K562 (cell line): Measurements from ENCODE around the gene MCL1.
A peak's percentile ranks its signal among the peaks of the same experiment; 100 is the strongest.

Source experiments
- EHMT2 ChIP-seq: fragments of 450-650 bp; IDR thresholded peaks from 2 replicates; pipeline ENCODE4 v1.6.1; 2018; ENCODE audit warnings: antibody characterized with exemption
- FOS ChIP-seq: IDR thresholded peaks from 3 replicates; pipeline ENCODE4 v1.6.1; 2011; ENCODE audit not compliant: insufficient read length; ENCODE audit errors: extremely low read depth
- GATAD2A ChIP-seq: fragments of 450-650 bp; IDR thresholded peaks from 2 replicates; pipeline ENCODE4 v1.6.1; 2017
- RFX5 ChIP-seq: IDR thresholded peaks from 2 replicates; pipeline ENCODE4 v1.6.1; 2011; ENCODE audit warnings: low read depth, mild to moderate bottlenecking, improper control_type of control experiment, low read length
- ZBTB8A ChIP-seq: fragments of 450-650 bp; IDR thresholded peaks from 2 replicates; pipeline ENCODE4 v1.6.1; 2018; ENCODE audit warnings: mild to moderate bottlenecking, moderate library complexity; ENCODE audit not compliant: partially characterized antibody
- ZFP36 ChIP-seq: fragments of 150-350 bp; IDR thresholded peaks from 2 replicates; pipeline ENCODE4 v1.6.1; 2018; ENCODE audit warnings: low read length, low read depth; ENCODE audit not compliant: partially characterized antibody
- TF ChIP-seq, protein P1 (sequence below), 3 experiments: IDR thresholded peaks in 2 of 3; conservative IDR thresholded peaks in 1 of 3; 2 replicates each; pipeline ENCODE4 v1.5.1; 2011 to 2012; ENCODE audit warnings: low read length in 3 of 3, mild to moderate bottlenecking in 3 of 3, control low read depth in 2 of 3, improper control_type of control experiment in 1 of 3, inconsistent platforms in 1 of 3, low read depth in 1 of 3, mixed read lengths in 1 of 3, moderate library complexity in 1 of 3; ENCODE audit not compliant: insufficient read depth in 2 of 3

DNA sequence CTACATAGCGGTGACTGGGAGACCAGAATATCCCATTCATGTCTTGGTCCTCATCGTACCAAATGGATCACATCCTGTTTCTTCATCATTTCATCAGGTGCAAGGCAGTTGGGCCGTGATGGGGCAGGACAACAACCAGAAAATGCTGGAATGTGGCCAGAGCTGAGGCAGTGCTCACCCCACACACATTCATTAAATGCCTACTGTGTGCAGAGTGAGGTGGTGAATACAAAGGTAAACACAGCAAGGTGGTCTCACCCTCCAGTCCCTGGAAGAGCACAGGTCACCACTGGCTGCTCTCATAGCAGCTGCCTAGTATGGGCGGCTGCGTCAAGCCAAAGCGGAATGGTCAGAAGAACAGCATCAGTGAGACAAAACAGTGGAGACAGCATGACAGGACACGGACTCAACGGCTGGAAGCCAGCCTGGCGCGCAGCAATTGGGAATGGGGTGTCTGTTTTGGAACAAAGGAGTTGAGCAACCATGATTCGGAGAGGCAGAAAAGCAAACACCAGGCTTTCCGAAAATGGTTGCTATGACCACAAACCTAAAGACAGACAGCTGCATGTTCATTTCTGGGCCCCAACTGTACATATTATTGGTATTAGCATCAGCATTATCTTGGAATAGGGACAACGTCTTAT, 35.8 kb downstream of the MCL1 start:
- TF ChIP-seq ZBTB8A (no peak), GATAD2A (0 out of 2 replicates have a peak, but pooled peaks have one; percentile 37), ZFP36 (no peak), FOS (no peak), EHMT2 (no peak), RFX5 (no peak)
- TF ChIP-seq, protein P1, sequence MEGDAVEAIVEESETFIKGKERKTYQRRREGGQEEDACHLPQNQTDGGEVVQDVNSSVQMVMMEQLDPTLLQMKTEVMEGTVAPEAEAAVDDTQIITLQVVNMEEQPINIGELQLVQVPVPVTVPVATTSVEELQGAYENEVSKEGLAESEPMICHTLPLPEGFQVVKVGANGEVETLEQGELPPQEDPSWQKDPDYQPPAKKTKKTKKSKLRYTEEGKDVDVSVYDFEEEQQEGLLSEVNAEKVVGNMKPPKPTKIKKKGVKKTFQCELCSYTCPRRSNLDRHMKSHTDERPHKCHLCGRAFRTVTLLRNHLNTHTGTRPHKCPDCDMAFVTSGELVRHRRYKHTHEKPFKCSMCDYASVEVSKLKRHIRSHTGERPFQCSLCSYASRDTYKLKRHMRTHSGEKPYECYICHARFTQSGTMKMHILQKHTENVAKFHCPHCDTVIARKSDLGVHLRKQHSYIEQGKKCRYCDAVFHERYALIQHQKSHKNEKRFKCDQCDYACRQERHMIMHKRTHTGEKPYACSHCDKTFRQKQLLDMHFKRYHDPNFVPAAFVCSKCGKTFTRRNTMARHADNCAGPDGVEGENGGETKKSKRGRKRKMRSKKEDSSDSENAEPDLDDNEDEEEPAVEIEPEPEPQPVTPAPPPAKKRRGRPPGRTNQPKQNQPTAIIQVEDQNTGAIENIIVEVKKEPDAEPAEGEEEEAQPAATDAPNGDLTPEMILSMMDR (IDR thresholded peaks at IDR 0.05 in 2 of 3, conservative IDR thresholded peaks at IDR 0.05 in 1 of 3; ENCODE audit: insufficient read depth in 2 of 3, low read depth in 1 of 3, low read length in 3 of 3): no peak
